ENCODE data around the gene LRRN2. TPM values are rescaled to one million over a fixed set of nuclear protein-coding genes. Genes with fewer than 3 reads are reported as not detected.
A peak's percentile ranks its signal among the peaks of the same experiment; 100 is the strongest.

Gene LRRN2
- total and polyA plus RNA-seq, 2 experiments from 2014 or later: 0.74 to 2.6 TPM

DNA sequence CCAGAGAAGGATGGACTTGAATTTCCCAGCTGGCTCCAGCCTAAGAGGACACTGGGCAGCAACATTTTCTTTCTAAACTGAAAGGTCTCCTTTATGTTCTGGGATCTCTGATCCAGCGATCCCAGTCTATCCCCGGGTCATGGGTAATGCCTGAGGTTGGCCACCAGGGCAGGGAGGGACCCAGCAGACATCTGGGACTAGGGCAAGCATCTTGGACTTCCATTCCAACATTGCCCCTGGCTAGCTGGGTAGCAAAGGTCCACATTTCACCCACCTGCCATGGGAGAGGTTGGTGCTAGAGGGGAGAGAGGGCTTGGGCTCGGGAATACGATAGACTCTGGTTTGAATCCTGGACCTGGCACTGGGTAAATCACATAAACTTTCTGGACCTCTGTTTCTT is 84.6 kb downstream of the LRRN2 start:
- H3K27ac ChIP-seq (ENCODE audit: low read depth): no peak overlapping the region
- H3K79me2 ChIP-seq (replicated peaks; ENCODE audit: insufficient read depth): no peaks in the 10 kb centered on the region
- peak overlapping the region; percentile 35; the same call in 1 of the 2 replicates for H2AFZ ChIP-seq
- TF ChIP-seq, protein P1, sequence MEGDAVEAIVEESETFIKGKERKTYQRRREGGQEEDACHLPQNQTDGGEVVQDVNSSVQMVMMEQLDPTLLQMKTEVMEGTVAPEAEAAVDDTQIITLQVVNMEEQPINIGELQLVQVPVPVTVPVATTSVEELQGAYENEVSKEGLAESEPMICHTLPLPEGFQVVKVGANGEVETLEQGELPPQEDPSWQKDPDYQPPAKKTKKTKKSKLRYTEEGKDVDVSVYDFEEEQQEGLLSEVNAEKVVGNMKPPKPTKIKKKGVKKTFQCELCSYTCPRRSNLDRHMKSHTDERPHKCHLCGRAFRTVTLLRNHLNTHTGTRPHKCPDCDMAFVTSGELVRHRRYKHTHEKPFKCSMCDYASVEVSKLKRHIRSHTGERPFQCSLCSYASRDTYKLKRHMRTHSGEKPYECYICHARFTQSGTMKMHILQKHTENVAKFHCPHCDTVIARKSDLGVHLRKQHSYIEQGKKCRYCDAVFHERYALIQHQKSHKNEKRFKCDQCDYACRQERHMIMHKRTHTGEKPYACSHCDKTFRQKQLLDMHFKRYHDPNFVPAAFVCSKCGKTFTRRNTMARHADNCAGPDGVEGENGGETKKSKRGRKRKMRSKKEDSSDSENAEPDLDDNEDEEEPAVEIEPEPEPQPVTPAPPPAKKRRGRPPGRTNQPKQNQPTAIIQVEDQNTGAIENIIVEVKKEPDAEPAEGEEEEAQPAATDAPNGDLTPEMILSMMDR (conservative IDR thresholded peaks at IDR 0.05; ENCODE audit: low read depth in 2 of 2): peak; percentile 36 to 52; a peak in 1 of 4 replicates
- TF ChIP-seq STAT1 (IDR thresholded peaks at IDR 0.05; ENCODE audit: unreplicated experiment): no peak
- Mint-ChIP-seq H3K36me3 (ENCODE audit: low read depth) (no peaks in the 10 kb centered on the region), H3K9me3 (no peaks in the 10 kb centered on the region), H3K4me3 (no peak overlapping the region), H3K4me1 (peaks cover 32% of the 10 kb centered on the region), H3K27ac (no peak overlapping the region), H3K27me3 (ENCODE audit: insufficient read depth, low read depth, poor library complexity) (peaks cover 15% of the 10 kb centered on the region)
- H3K9me2 ChIP-seq (ENCODE audit: insufficient read depth): peaks cover 3% of the 10 kb centered on the region
- H3F3A ChIP-seq (replicated peaks; ENCODE audit: low read depth): no peaks in the 10 kb centered on the region
- no peaks in the 10 kb centered on the region for H3K36me3 ChIP-seq (ENCODE audit: insufficient read depth)
- H3K4me3 ChIP-seq: no peak overlapping the region
- no peaks in the 10 kb centered on the region for H3K27me3 ChIP-seq (ENCODE audit: insufficient read depth)
- 0 out of 2 replicates have a peak overlapping the region, but pooled peaks have one; percentile 14 for H3K4me2 ChIP-seq
- peak; percentile 89 for ATAC-seq
- peaks cover 25% of the 10 kb centered on the region for H3K4me1 ChIP-seq (ENCODE audit: insufficient read depth)
- H4K20me1 ChIP-seq (replicated peaks; ENCODE audit: insufficient read depth): no peaks in the 10 kb centered on the region
- DNase-seq (ENCODE audit: low spot score): peak; percentile 62

DNA sequence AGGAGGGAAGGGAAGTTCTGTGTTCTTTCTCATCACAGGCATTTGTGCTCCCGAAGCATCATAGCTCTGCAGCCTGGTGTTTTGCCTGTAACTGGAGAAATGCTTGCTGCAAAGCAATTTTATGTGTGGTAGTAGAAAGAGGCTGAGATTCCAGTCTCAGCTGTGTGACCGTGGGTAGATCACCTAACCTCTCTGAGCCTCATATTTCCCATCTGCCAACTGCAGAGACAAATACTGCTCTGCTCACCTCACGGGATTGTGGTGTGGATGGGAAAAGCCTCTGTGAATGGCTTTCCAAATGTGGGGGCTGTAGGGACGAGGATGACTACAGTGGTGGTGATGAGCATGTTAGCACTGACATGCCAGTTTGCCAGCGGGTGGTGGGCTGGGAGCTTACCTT is 85.3 kb downstream of the LRRN2 start:
- Histone ChIP-seq H3K79me2 (replicated peaks; ENCODE audit: insufficient read depth) (no peaks in the 10 kb centered on the region), H3K36me3 (ENCODE audit: insufficient read depth) (no peaks in the 10 kb centered on the region), H3K4me2 (no peak overlapping the region), H4K20me1 (replicated peaks; ENCODE audit: insufficient read depth) (no peaks in the 10 kb centered on the region), H3K27me3 (ENCODE audit: insufficient read depth) (no peaks in the 10 kb centered on the region), H3K9me2 (ENCODE audit: insufficient read depth) (peaks cover 3% of the 10 kb centered on the region), H3K4me1 (ENCODE audit: insufficient read depth) (peaks cover 25% of the 10 kb centered on the region), H2AFZ (peak overlapping the region; percentile 72; the same call in 1 of the 2 replicates), H3F3A (replicated peaks; ENCODE audit: low read depth) (no peaks in the 10 kb centered on the region), H3K27ac (ENCODE audit: low read depth) (no peak overlapping the region), H3K4me3 (no peak overlapping the region)
- no peaks in the 10 kb centered on the region for H3K36me3 Mint-ChIP-seq (ENCODE audit: low read depth)
- H3K9me3 Mint-ChIP-seq: no peaks in the 10 kb centered on the region
- H3K27me3 Mint-ChIP-seq (ENCODE audit: insufficient read depth, low read depth, poor library complexity): peaks cover 15% of the 10 kb centered on the region
- H3K4me1 Mint-ChIP-seq: peaks cover 37% of the 10 kb centered on the region
- no peak overlapping the region for H3K27ac Mint-ChIP-seq
- H3K4me3 Mint-ChIP-seq: no peak overlapping the region
- DNase-seq (ENCODE audit: low spot score) (no peak), ATAC-seq (no peak)
- TF ChIP-seq EZH2phosphoT487 (IDR thresholded peaks at IDR 0.05; ENCODE audit: unreplicated experiment): no peak
- TF ChIP-seq, protein P2, sequence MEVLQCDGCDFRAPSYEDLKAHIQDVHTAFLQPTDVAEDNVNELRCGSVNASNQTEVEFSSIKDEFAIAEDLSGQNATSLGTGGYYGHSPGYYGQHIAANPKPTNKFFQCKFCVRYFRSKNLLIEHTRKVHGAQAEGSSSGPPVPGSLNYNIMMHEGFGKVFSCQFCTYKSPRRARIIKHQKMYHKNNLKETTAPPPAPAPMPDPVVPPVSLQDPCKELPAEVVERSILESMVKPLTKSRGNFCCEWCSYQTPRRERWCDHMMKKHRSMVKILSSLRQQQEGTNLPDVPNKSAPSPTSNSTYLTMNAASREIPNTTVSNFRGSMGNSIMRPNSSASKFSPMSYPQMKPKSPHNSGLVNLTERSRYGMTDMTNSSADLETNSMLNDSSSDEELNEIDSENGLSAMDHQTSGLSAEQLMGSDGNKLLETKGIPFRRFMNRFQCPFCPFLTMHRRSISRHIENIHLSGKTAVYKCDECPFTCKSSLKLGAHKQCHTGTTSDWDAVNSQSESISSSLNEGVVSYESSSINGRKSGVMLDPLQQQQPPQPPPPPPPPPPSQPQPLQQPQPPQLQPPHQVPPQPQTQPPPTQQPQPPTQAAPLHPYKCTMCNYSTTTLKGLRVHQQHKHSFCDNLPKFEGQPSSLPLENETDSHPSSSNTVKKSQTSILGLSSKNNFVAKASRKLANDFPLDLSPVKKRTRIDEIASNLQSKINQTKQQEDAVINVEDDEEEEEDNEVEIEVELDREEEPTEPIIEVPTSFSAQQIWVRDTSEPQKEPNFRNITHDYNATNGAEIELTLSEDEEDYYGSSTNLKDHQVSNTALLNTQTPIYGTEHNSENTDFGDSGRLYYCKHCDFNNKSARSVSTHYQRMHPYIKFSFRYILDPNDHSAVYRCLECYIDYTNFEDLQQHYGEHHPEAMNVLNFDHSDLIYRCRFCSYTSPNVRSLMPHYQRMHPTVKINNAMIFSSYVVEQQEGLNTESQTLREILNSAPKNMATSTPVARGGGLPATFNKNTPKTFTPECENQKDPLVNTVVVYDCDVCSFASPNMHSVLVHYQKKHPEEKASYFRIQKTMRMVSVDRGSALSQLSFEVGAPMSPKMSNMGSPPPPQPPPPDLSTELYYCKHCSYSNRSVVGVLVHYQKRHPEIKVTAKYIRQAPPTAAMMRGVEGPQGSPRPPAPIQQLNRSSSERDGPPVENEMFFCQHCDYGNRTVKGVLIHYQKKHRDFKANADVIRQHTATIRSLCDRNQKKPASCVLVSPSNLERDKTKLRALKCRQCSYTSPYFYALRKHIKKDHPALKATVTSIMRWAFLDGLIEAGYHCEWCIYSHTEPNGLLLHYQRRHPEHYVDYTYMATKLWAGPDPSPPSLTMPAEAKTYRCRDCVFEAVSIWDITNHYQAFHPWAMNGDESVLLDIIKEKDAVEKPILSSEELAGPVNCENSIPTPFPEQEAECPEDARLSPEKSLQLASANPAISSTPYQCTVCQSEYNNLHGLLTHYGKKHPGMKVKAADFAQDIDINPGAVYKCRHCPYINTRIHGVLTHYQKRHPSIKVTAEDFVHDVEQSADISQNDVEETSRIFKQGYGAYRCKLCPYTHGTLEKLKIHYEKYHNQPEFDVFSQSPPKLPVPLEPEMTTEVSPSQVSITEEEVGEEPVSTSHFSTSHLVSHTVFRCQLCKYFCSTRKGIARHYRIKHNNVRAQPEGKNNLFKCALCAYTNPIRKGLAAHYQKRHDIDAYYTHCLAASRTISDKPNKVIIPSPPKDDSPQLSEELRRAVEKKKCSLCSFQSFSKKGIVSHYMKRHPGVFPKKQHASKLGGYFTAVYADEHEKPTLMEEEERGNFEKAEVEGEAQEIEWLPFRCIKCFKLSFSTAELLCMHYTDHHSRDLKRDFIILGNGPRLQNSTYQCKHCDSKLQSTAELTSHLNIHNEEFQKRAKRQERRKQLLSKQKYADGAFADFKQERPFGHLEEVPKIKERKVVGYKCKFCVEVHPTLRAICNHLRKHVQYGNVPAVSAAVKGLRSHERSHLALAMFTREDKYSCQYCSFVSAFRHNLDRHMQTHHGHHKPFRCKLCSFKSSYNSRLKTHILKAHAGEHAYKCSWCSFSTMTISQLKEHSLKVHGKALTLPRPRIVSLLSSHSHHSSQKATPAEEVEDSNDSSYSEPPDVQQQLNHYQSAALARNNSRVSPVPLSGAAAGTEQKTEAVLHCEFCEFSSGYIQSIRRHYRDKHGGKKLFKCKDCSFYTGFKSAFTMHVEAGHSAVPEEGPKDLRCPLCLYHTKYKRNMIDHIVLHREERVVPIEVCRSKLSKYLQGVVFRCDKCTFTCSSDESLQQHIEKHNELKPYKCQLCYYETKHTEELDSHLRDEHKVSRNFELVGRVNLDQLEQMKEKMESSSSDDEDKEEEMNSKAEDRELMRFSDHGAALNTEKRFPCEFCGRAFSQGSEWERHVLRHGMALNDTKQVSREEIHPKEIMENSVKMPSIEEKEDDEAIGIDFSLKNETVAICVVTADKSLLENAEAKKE (CRISPR knock-in tag; IDR thresholded peaks at IDR 0.05): no peak
- TF ChIP-seq, protein P3, sequence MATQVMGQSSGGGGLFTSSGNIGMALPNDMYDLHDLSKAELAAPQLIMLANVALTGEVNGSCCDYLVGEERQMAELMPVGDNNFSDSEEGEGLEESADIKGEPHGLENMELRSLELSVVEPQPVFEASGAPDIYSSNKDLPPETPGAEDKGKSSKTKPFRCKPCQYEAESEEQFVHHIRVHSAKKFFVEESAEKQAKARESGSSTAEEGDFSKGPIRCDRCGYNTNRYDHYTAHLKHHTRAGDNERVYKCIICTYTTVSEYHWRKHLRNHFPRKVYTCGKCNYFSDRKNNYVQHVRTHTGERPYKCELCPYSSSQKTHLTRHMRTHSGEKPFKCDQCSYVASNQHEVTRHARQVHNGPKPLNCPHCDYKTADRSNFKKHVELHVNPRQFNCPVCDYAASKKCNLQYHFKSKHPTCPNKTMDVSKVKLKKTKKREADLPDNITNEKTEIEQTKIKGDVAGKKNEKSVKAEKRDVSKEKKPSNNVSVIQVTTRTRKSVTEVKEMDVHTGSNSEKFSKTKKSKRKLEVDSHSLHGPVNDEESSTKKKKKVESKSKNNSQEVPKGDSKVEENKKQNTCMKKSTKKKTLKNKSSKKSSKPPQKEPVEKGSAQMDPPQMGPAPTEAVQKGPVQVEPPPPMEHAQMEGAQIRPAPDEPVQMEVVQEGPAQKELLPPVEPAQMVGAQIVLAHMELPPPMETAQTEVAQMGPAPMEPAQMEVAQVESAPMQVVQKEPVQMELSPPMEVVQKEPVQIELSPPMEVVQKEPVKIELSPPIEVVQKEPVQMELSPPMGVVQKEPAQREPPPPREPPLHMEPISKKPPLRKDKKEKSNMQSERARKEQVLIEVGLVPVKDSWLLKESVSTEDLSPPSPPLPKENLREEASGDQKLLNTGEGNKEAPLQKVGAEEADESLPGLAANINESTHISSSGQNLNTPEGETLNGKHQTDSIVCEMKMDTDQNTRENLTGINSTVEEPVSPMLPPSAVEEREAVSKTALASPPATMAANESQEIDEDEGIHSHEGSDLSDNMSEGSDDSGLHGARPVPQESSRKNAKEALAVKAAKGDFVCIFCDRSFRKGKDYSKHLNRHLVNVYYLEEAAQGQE (IDR thresholded peaks at IDR 0.05; ENCODE audit: unreplicated experiment): no peak
- TF ChIP-seq JUNB (IDR thresholded peaks at IDR 0.05; ENCODE audit: unreplicated experiment): no peak
- TF ChIP-seq NANOG (IDR thresholded peaks at IDR 0.05; ENCODE audit: borderline replicate concordance): no peak
- TF ChIP-seq ZNF331 (CRISPR knock-in tag; IDR thresholded peaks at IDR 0.05; ENCODE audit: low read depth): no peak
- TF ChIP-seq STAT1 (IDR thresholded peaks at IDR 0.05; ENCODE audit: unreplicated experiment): no peak
- TF ChIP-seq CREB1 (CRISPR knock-in tag; IDR thresholded peaks at IDR 0.05; ENCODE audit: low read depth): no peak
- TF ChIP-seq ZNF114 (CRISPR knock-in tag; IDR thresholded peaks at IDR 0.05): no peak
- no peak for TF ChIP-seq EZH2 (IDR thresholded peaks at IDR 0.05; ENCODE audit: low read depth, unreplicated experiment)

Measured in GM23338 (cell line).